Measurements from ENCODE around the gene MACROH2A2. TPM values are rescaled to one million over a fixed set of nuclear protein-coding genes. Genes with fewer than 3 reads are reported as not detected.
A peak's percentile ranks its signal among the peaks of the same experiment; 100 is the strongest.

The MACROH2A2 gene
- total and polyA plus RNA-seq, 2 of the 13 experiments (the other 11 are each of a cell fraction or from before 2014, with no cell fraction given) = 9.8 to 43.1 TPM

DNA sequence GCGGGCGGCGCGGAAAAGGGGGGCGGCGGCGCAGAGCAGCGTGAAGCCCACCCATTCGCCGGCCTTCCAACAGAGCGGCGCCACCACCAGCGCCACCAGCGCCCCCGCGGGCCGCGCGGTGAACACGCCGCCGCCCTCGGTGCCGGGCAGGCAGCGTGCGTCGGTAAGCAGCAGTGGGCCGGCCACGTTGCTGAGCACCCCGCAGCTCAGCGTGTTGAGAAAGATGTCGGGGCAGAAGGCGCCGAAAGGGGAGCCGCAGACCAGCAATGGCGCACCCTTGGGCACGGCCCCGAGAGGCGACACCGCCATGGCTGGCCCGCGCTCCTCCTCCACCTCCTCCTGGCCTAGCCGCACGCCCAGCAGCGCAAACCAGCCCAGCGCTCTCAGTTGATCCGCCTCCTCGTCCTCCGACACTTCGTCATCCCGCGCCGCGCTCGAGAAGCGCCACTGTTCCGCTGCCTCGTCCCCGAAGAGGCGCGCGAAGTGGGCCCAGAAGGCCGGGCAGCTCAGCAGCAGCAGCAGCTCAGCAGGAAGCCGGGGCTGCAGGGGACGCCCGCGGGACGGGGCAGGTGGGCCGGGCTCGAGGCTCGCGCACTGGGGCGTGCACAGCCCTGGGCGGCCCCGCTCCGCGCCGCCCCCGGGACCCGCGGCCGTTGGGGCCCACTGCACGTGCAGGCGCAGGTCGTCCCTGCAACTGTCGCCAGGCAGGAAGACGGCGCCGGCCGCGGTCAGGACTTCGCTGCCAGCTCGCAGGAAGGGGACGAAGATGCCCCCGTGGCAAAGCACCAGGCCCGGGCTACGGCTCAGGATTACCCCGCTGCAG lies 93.2 kb downstream of the MACROH2A2 start (continued):
- TF ChIP-seq FIP1L1 (IDR thresholded peaks at IDR 0.05; ENCODE audit: borderline replicate concordance, insufficient read depth, low read depth, low read length) (no peak), ZNF10 (CRISPR knock-in tag; IDR thresholded peaks at IDR 0.05; ENCODE audit: borderline replicate concordance, low read depth) (no peak), POLR2G (IDR thresholded peaks at IDR 0.05; ENCODE audit: low read depth, low read length) (no peak), BRD4 (CRISPR knock-in tag; IDR thresholded peaks at IDR 0.05) (peak; percentile 75), SIN3A (IDR thresholded peaks at IDR 0.05; ENCODE audit: borderline replicate concordance, low read depth, low read length) (no peak), MXI1 (IDR thresholded peaks at IDR 0.05; ENCODE audit: borderline replicate concordance, low read depth, low read length) (peak; percentile 86; the same call in 1 of the 3 replicates), AGO2 (optimal IDR thresholded peaks at IDR 0.05; ENCODE audit: low read depth, low read length) (peak; percentile 95), MTF2 (CRISPR knock-in tag; IDR thresholded peaks at IDR 0.05; ENCODE audit: borderline replicate concordance) (0 out of 2 replicates have a peak, but pooled peaks have one; percentile 52), RBM22 (optimal IDR thresholded peaks at IDR 0.05; ENCODE audit: low read length) (no peak), ZZZ3 (CRISPR knock-in tag; IDR thresholded peaks at IDR 0.05; ENCODE audit: borderline replicate concordance) (no peak), ZSCAN25 (CRISPR knock-in tag; IDR thresholded peaks at IDR 0.05) (no peak), HIVEP1 (CRISPR knock-in tag; IDR thresholded peaks at IDR 0.05) (no peak; the same call in 1 of the 2 replicates), ZNF44 (CRISPR knock-in tag; IDR thresholded peaks at IDR 0.05) (no peak), ZFP90 (CRISPR knock-in tag; IDR thresholded peaks at IDR 0.05; ENCODE audit: borderline replicate concordance) (peak; percentile 47; the same call in 1 of the 2 replicates), ARHGAP35 (CRISPR knock-in tag; IDR thresholded peaks at IDR 0.05; ENCODE audit: borderline replicate concordance) (peak; percentile 75; the same call in 1 of the 2 replicates)
- TF ChIP-seq, protein P1, sequence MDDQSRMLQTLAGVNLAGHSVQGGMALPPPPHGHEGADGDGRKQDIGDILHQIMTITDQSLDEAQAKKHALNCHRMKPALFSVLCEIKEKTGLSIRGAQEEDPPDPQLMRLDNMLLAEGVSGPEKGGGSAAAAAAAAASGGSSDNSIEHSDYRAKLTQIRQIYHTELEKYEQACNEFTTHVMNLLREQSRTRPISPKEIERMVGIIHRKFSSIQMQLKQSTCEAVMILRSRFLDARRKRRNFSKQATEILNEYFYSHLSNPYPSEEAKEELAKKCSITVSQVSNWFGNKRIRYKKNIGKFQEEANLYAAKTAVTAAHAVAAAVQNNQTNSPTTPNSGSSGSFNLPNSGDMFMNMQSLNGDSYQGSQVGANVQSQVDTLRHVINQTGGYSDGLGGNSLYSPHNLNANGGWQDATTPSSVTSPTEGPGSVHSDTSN (CRISPR knock-in tag; IDR thresholded peaks at IDR 0.05; ENCODE audit: borderline replicate concordance) = no peak
- TF ChIP-seq, protein P2, sequence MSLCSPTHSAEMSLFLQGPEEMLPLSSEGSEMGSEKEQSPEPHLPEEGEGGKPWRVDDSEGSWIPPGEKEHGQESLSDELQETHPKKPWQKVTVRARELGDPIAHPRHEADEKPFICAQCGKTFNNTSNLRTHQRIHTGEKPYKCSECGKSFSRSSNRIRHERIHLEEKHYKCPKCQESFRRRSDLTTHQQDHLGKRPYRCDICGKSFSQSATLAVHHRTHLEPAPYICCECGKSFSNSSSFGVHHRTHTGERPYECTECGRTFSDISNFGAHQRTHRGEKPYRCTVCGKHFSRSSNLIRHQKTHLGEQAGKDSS (CRISPR knock-in tag; IDR thresholded peaks at IDR 0.05; ENCODE audit: borderline replicate concordance, low read depth) = no peak; the same call in 1 of the 2 replicates
- TF ChIP-seq, protein P3, sequence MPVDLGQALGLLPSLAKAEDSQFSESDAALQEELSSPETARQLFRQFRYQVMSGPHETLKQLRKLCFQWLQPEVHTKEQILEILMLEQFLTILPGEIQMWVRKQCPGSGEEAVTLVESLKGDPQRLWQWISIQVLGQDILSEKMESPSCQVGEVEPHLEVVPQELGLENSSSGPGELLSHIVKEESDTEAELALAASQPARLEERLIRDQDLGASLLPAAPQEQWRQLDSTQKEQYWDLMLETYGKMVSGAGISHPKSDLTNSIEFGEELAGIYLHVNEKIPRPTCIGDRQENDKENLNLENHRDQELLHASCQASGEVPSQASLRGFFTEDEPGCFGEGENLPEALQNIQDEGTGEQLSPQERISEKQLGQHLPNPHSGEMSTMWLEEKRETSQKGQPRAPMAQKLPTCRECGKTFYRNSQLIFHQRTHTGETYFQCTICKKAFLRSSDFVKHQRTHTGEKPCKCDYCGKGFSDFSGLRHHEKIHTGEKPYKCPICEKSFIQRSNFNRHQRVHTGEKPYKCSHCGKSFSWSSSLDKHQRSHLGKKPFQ (CRISPR knock-in tag; IDR thresholded peaks at IDR 0.05; ENCODE audit: insufficient replicate concordance) = peak; percentile 51
- TF ChIP-seq, protein P4, sequence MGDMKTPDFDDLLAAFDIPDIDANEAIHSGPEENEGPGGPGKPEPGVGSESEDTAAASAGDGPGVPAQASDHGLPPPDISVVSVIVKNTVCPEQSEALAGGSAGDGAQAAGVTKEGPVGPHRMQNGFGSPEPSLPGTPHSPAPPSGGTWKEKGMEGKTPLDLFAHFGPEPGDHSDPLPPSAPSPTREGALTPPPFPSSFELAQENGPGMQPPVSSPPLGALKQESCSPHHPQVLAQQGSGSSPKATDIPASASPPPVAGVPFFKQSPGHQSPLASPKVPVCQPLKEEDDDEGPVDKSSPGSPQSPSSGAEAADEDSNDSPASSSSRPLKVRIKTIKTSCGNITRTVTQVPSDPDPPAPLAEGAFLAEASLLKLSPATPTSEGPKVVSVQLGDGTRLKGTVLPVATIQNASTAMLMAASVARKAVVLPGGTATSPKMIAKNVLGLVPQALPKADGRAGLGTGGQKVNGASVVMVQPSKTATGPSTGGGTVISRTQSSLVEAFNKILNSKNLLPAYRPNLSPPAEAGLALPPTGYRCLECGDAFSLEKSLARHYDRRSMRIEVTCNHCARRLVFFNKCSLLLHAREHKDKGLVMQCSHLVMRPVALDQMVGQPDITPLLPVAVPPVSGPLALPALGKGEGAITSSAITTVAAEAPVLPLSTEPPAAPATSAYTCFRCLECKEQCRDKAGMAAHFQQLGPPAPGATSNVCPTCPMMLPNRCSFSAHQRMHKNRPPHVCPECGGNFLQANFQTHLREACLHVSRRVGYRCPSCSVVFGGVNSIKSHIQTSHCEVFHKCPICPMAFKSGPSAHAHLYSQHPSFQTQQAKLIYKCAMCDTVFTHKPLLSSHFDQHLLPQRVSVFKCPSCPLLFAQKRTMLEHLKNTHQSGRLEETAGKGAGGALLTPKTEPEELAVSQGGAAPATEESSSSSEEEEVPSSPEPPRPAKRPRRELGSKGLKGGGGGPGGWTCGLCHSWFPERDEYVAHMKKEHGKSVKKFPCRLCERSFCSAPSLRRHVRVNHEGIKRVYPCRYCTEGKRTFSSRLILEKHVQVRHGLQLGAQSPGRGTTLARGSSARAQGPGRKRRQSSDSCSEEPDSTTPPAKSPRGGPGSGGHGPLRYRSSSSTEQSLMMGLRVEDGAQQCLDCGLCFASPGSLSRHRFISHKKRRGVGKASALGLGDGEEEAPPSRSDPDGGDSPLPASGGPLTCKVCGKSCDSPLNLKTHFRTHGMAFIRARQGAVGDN (CRISPR knock-in tag; IDR thresholded peaks at IDR 0.05) = peak; percentile 93
